EL (cell line): Measurements from ENCODE around the gene OSBPL6.
"Not testable (repeated sequence)": the region's sequence is repeated elsewhere in the genome, so short reads cannot be mapped to it uniquely, and the experiment has no call there.

Experiments
- DNase-seq: peaks from one replicate; pipeline ENCODE4 v3.0.0-alpha.2; 2016

Gene OSBPL6

GRCh38 chr2:178366412-178366811 is 172.1 kb downstream of the OSBPL6 start:
- no peak for DNase-seq

DNA sequence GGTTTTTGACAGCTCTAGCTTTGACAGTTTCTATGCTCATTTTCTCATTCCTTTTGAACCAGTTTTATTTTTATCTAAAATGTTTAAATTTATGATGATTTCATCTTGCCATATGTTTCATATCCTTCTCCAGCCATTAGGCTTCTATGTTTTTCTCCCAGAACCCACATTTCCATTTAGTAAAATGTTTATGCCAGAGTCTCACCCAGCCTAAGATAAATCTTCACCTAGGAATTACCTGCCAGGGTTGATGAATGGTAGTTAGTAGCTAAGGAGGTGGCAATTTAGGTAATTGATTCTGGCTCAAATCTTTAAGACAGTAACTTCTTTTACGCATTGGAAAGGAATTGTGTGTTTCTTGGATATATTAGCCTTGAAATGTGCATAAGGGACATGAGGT is 173.0 kb downstream of the OSBPL6 start:
- DNase-seq = no peak

DNA sequence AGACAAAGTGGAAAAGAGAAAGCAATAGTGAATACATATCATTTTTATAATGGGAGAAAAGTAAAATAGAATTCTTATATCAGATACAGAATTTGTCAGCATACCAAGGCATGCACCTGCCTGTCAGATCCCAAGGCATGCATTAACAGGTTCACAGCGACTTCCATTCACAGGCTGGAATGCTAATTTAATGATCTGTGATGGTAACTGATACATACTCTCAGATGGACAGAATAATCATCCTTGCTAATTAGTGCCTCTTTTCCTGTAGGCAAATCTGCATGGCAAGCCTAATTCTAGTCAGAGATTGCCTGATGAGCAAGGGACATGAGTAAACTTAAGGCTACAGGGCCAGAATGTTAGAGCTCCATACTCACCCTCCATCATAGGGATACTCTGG is 180.6 kb downstream of the OSBPL6 start:
- no peak for DNase-seq

DNA sequence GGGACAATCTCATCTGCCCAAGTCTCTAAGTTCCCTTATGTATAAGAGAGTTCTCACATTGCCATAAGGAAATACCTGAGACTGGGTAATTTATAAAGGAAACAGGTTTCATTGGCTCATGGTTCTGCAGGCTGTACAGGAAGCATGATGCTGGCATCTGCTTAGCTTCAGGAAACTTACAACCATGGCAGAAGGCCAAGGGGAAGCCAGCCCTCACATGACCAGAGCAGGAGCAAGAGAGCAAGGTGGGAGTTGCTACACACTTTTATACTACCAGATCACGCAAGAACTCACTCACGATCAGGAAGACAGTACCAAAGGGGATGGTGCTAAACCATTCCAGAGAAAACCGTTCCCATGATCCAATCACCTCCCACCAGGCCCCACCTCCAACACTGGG is 182.7 kb downstream of the OSBPL6 start:
- no peak for DNase-seq

DNA sequence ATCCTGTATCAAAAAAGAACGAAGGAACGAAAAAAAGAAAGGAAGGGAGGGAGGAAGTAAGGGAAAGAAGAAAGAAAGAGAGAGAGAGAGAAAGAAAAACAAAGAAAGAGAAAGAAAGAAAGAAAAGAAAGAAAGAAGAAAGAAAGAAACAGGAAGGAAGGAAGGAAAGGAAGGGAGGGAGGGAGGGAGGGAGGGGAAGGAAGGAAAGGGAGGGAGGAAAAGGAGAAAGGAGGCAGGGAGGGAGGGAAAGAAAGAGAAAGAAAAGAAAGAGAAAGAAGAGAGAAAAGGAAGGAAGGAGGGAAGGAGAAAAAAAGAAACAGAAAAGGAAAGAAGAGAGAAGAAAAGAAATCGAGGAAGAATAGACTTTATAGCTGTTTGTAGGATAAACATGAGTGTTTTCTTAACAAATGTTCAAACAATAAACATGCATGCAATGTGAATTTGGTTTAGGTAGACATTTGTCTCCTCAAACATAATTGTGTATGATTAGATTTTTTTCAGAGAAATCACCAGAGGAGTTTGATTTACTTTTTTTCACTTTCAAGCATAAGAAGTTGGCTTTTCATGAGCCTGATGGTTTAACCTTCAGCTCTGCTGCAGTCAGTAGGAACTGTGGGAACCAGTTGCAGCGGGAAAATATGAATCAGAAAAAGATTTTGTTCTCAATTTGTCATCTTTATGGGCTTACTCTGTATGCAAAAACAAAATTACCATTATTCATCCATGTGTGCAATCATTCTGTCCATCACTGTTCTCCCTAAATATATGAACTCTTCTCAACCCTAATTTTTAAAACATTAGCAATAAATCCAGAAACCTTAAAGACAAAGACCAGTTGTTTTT is 185.1 kb downstream of the OSBPL6 start:
- DNase-seq = no peak

DNA sequence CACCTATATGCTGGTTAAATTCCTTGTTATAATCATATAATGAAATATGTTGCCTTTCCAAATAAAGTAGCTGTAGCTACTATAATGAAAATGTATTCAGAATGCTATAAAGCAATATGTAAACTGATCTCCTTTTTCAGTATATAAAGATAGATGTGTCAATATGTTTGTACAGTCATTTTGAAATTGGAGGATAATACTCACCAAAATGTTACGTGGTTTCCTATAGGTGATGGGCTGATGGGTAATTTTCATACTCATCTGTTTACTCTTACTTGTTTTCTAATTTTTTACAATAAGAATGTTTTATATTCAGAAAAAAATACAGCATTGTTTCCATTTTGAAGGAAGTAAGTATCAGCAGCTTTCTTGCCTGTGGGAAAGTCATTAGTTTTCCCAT is 186.5 kb downstream of the OSBPL6 start:
- no peak for DNase-seq

- DNase-seq = no peak
Observed at GRCh38 chr2:178383718-178384117, 189.4 kb downstream of the OSBPL6 start.

- DNase-seq = no peak
Observed at GRCh38 chr2:178385595-178386148, 191.4 kb downstream of the OSBPL6 start.

DNA sequence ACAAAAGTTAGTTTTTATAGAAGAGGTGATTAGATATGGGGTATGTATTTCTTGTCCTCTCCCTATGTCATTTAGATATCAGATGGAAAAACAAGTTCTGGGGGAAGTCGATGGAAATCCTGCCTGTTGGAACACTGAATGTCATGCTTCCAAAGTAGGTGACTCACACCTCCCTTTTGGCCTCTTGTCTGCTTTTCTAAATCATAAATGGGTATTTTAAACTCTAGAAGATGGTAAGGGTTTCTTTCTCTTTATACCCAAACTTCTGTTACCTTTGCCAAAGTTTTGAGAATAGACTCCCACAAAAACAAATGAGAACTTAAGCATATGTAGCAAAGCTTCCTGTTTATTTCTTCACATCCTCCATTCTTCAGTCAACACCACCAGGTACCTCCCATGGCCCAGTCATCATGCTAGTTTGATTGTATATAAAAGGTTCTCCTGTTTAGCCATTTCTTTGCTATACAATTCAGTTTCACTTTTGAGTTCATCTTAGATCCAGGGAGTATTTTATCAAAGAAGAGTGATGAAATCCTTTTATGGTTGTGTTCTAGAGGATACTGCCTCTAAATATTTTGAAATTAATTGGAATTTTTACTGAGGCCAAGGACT is 192.8 kb downstream of the OSBPL6 start:
- no peak for DNase-seq

DNA sequence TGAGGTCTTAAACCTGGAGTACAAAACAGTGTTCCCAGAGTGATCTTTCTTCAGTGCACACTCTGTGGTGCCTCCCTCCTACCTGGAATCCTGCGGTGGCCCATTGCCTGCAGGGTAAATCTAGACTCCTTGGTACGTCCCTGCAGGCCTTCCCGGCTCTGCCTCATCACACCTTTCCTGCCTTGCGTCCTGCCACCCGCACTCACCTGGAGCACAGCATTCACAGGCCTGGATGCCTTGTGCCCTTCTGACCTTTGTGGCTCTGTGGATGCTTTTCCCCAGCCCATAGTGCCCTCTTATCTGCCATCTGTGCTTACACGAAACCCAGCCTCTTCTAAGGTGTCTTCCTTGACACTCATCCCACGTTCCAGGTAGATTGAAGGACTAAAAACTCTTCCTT is 194.0 kb downstream of the OSBPL6 start:
- no peak for DNase-seq

- no peak for DNase-seq
Observed at GRCh38 chr2:178391701-178392100, 197.4 kb downstream of the OSBPL6 start.

- DNase-seq = peak; percentile 22
Observed at GRCh38 chr2:178392215-178392614, 197.9 kb downstream of the OSBPL6 start.

GRCh38 chr2:178394859-178395258 is 200.5 kb downstream of the OSBPL6 start:
- DNase-seq = no peak

GRCh38 chr2:178395295-178395694 is 201.0 kb downstream of the OSBPL6 start:
- DNase-seq = no peak

GRCh38 chr2:178395941-178396570 is 201.7 kb downstream of the OSBPL6 start:
- no peak for DNase-seq

DNA sequence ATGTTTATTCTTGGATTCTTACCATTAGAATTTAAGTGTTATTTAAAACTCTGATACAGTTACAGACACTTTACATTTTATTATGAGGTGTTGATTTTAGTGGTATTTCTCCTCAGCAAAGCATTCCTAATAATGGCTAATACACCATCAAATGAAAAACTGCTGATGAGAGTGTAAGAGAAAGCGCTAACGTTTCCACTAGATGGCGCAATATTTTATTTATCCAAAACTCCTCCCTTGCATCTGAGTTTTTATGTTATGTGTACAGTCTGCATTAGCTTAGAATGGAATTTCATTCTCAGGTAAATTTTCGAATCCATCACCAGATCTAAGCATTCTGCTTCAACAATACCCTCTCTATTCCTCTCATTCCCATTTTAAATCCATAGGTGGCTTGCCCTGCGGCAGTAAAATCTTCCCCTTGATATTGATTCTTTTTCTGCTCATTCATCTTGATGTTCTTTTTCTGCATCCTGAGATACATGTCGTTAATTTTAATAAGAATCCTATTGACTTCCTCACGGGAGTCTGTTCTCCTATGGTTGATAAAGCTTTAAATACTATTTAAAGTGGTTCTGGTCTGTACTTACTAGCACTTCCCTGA is 202.8 kb downstream of the OSBPL6 start:
- peak; percentile 56 for DNase-seq

GRCh38 chr2:178401994-178402437 is 207.7 kb downstream of the OSBPL6 start:
- DNase-seq = no peak

GRCh38 chr2:178403671-178404306 is 209.5 kb downstream of the OSBPL6 start:
- no peak for DNase-seq

DNA sequence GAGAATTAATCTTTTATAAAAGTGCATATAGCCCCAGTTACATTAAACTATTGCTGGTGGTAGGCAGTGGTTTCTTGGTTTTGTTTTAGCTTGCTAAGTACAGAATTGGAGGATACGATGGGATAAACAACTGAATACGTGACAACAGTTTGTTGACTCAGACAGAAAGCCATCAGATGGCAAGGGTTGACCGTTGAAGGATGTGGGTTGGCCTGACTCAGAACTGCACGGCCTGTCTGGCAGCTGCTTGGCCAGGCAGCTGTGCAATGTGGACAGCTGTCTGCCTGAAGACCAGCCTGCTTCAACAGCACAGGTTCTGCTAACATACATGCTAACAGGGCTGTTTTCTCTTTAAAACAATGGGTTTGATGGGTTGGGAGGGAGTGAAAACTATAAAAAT is 210.1 kb downstream of the OSBPL6 start:
- peak; percentile 85 for DNase-seq

GRCh38 chr2:178409261-178409660 is 214.9 kb downstream of the OSBPL6 start:
- no peak for DNase-seq

GRCh38 chr2:178412047-178412446 is 217.7 kb downstream of the OSBPL6 start:
- DNase-seq = peak; percentile 12

DNA sequence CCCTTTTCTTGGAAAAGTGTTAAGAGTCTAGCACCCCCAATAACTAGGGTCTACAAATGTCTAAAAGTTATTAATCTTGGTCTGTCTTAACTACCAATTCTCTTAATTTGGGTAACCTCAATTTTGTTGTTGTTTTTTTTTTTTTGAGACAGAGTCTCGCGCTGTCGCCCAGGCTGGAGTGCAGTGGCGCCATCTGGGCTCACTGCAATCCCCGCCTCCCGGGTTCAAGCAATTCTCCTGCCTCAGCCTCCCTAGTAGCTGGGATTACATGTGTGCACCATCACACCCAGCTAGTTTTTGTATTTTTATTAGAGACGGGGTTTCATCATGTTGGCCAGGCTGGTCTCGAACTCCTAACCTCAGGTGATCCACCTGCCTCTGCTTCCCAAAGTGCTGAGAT is 218.1 kb downstream of the OSBPL6 start:
- DNase-seq = not testable (repeated sequence)
